HG02973 (cell line): ENCODE results near the gene CSNK2A2.

ENCODE experiments used
- ATAC-seq: cut with Tn5 transposase; IDR thresholded peaks from one replicate; pipeline ENCODE4 v1.9.1; 2021; ENCODE audit warnings: moderate library complexity; ENCODE audit not compliant: unreplicated experiment

Gene CSNK2A2

DNA sequence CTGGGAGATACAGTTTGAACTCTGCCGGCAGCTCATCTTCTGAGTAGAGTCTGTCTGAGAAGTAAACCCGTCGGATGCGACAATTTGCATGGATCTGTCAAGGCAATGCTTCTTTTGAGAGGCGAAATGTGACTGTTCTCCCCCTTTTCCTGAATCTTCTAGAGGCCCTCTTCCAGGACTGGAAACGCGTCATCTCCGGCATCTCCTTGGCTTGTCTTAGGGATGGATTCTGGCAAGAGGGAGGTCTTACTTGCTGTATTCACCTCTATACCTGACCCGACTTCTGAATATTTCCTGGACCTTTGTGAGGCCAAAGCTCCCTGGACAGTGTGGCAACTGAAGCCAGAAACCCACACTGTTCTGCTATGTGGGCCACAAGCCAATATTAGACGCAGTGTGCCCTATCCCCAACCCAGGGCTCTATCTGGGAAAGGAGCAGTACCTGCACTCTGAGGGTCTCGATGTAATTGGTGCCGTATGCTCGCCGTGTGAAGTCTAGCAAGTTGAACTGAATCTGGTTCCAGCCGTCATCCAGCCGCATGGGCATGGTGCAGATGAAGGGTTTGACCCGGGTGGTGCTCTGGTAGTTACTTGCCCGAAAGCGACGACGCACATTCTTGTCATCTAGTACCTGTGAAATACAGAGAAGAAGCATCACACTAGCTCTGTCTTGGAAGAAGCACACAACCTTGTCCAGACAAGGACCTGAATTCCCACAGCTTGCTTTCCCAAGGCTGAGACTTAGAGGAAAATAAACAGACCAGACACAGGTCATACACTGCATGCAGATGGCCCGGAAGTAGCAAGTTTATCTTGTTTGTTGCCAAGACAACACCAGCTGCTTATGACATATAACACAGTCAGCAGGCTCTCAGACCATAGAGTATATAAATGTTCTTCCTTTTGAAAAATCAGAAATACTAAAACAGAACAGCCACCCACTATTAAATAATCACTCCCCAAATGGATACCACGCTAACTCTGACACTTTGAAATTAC is 82.8 kb downstream of the CSNK2A2 start:
- no peak for ATAC-seq

DNA sequence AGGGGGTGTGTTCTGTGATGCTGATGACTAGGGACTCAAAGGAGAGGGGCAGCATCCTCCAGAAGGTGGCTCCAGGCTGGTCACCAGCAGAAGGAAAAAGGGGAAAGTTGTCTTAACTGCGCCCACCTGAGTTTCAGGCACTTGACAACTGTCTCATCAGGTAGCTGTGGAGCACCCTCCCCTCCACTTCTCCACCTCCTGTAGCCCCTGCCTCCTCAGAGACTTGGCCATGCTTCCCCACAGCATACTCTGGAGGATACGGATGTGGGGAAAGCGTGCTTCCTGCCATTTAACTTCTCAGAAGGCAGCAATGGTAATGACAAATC is 86.6 kb downstream of the CSNK2A2 start:
- ATAC-seq, result no peak

DNA sequence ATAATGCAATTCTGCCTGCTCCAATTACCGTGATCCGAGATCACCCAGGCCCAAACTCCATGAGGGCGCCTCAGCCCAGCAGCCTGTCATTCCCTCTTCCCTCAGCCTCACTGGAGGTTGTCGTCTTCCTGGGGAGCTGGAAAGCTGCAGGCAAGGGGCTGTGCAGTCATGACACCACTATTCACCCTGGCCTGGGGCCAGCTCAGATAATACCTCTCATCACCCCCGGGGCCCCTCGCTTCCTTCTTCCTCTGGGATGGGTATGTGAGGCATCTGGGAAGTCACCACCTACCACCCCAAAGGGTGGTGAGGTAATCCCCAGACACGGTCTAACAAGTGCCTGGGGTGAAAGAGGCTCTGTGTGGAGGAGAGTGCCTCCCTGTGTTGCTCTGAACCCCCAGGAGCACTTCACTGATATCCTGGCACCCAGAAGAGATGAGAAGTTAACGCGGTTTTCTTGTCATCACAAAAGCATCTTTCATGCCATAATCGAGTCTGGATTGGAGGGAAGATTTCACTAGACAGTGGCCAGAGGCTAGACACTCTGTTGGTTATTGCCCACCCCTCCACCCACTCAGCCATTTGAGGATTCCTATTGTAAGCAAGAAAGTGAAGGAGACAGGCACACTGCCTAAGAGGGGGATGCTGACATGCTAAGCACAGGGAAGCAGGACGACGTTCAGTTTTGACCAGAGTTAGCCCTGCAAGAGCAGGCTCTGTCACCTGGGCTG is 87.2 kb downstream of the CSNK2A2 start:
- no peak for ATAC-seq

DNA sequence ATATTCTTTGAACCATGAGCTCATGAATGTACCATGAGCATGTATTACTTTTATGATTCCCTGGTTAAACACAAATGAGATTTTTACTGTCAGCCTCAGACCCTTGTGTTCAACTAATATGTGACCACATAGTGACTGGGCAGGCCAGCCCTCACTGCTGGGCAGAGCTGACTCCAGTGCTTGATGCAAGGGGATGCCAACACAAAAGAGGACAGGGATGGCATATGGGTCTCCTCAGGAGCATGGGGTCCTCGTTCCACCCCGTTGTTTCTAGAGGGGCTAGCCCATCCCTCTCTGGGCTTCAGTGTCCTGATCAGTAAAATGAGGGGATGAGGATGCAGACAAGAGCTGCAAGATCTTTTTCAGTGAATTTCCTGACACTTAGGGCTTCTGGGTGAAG is 88.0 kb downstream of the CSNK2A2 start:
- ATAC-seq, result no peak

DNA sequence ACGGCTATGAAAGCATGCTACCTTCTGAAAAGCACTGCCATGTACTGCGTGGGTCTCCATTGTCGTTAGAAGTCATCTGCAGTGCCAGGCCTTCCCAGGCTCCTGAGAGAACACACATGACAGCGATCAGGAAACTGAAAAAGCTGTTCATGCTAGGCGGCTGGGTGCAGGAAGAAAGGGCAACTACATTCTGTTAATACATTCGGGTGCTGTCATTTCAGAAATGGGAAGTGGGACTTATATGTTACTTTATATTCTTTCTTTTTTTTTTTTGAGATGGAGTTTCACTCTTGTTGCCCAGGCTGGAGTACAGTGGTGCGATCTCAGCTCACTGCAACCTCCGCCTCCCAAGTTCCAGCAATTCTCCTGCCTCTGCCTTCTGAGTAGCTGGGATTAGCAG is 88.6 kb downstream of the CSNK2A2 start:
- ATAC-seq, result no peak
